HG02840 (cell line): Measurements from ENCODE around the gene UNC5CL.
A peak's percentile ranks its signal among the peaks of the same experiment; 100 is the strongest.
"Not testable (repeated sequence)": the region's sequence is repeated elsewhere in the genome, so short reads cannot be mapped to it uniquely, and the experiment has no call there.

ENCODE experiments used
- ATAC-seq: cut with Tn5 transposase; IDR thresholded peaks from one replicate; pipeline ENCODE4 v1.9.1; 2021; ENCODE audit warnings: mild to moderate bottlenecking, moderate library complexity, moderate number of reproducible peaks; ENCODE audit not compliant: unreplicated experiment, low FRiP score

Gene UNC5CL

DNA sequence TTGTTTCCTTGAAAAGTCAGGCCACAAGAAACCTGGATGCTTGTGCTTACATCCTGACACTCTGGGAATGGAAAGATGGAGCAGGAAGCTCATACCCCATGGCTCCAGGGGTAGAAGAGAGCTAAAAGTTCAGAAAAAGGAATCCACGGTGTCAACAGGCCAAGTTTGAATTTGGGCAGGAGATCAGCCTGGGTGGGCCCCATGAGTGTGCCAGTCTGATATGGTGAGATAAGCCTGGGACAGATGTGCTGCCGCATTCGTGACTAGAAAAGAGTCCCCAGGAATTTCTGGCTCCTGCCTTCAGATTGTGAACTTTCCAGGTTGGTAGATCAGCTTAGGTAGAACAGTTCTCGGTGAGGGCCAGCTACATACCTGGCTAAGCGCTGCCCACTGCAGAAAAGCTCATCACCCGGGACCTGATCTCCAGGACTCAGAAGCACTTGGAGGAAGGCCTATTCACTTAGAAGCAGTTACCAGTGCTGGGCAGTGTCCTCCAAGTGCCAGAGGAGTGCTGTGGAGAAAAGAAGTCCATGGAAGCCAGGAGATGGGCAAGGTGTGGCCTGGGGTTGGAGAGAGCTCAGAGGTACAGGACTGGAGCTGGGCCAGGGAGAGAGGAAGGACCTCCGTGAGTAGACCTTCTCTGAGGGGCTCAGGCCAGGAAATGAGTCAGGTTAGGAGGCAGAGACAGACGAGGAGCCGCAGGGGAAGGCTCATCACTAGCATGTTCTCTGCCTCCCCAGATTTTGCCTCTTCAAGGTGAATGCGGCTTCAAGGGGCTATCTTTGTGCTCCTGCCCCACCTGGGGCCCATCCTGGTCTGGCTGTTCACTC, 3.4 kb upstream of the UNC5CL start, which contains the start of gene TSPO2:
TSPO2 (plus strand) TSS at position 242 of the 830 bp plus-strand sequence; CDS start at position 761, 519 bp downstream.
- no peak for ATAC-seq

DNA sequence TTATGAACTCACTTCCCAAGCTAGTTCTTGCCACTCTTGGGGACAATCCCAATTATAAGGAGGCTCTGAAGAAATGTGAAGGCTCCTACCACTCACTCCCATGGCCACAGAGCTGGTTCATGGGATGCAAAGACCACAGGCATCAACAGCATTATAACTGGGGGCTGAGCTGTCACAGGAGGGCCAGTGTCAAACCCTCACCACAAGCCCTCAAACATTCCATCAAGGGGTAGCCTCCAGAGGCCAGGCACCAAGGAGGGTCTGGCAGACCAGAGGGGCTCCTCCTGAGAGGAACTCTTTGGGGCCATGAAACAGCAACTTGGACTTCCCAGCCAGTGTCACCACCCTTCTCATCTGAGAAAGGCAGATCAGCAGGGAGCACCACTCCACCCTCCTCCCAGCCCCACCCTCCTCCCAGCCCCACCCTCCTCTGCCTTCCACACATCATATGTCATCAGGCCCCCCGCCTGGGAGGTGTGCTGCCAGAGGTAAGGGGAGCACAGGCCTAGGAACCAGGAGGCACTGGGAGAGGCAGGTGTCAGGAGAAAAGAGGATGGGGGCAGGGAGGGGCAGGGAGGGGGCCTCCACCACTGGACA, 2.0 kb upstream of the UNC5CL start:
- no peak for ATAC-seq

DNA sequence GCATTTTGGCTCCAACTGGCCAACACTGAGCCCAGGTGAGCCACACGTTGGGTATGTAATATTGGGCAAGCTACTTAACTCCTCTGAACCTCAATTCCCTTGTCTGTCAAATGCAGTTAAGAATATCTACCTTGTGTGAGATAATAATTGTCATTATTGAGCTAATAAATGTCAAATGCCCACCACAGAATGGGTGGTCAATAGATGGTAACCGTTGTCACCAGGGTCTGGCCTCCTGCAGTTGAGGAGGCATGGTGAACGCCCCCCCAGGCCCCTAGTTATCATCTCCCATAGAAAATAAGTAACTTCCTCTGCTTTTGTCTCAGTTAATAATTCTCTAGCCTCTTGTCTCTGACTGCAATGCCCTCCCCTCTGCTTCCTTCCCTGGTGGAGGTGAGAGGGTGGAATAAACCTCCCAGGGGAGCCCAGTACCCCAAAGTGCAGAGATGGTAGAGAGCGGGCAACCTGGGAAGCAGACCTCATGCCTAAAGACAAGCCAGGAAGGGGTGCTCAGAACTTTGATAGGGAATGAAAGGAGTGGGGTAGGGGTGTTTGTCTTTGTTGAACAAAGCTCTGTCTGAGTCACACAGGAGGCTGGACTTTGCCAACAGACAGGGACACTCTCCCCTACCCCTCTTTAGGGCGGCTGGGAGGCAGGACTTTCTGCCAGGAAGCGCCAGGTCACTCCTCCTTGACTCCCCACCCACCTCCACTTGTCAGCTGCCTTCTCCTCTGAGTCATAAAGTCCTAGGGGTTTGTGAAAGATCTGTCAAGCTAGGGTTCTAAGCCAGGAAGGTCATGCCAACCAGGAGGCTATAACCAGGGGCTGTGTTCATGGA, 1.3 kb upstream of the UNC5CL start:
- no peak for ATAC-seq

DNA sequence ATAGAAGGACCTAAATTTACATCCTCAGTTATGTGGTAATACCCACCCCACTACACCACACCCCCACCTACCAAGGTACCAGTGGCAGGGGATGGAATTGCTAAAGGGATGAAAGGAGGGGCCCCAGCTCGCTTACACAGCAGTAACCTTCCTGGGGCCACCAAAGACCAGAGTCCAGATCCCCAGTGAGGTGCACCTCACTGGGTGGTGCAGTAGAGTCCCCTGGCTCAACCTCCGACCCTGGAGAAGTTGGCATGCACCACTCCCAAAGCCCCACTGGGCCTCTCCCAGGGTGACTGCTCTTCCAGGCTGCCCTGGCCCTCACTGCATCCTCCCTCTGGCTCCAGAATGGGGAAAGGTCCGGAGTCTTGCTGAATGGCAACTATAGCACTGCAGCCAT, 816 bp downstream of the UNC5CL start:
- ATAC-seq = no peak

DNA sequence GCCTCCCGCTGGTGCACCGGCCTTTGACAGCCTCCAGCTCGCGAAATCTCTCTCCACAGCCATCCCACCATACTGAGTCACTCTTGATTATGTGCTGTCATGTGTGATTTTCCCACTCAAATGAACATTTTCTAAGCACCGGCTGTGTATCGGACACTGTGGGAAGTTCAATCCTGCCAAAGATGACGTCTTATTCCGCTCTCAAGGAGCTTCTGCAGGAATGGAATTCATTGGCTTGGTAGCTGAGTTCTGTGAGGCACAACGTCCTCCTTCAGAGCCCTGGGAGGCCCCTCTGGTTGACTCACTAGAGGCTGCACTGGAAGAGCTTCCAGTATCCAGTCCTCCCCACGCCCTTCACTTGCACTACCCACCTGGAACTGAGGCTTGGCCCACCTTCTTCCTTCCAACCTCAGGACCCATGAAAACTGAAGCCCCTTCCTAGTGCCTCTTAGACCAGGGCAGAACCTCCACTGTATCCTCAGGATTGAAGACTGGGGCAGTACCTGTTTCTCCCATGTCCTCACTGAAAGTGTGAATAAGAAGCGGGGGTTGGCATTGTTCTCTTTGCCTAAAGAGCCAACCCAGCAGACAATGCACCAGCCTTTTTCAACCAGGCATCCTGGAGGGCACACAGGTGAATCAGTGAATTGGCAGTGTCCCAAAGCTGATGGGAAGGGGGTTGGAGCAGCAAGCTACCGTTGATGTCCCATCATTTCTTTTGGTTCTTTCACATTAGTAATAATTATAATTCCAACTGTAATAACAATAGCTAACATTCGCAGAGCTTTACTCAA, 1.7 kb downstream of the UNC5CL start:
- no peak for ATAC-seq

DNA sequence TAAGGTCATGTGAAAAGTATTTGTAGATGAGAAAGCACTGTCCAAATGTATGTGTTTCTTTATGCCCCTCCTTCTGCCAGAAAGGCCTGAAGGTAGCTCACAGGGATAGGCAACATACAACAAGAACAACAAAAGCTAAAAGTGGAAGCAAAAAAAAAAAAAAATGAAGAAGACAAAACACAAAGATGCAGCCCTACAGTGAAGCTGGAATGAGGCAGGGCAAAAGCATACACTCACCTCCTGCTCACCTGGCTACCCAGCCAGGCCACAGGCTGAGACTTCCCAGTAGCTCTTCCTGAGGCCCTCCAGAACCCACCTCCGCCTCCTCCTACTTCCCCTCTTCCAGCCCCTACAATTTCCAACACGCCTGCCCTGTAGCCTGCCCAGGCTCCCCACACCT, 2.4 kb downstream of the UNC5CL start:
- no peak for ATAC-seq

DNA sequence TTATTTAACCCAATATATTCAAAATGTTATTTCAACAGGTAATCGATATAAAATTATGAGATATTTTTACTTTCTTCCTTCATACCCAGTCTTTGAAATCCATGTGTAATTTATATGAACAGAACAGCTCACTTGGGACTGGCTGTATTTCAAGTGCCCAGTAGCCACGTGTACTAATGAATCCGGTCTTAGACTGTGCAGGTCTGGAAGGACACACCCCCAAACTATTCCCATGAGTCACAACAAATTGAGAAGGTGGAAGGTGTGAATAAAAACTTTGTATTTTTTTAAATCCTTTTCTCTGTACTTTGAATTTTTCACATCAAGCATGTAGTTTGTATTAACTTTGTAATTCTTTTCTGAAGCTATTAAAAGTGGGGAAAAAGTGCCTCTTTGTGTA, 2.8 kb downstream of the UNC5CL start:
- no peak for ATAC-seq

DNA sequence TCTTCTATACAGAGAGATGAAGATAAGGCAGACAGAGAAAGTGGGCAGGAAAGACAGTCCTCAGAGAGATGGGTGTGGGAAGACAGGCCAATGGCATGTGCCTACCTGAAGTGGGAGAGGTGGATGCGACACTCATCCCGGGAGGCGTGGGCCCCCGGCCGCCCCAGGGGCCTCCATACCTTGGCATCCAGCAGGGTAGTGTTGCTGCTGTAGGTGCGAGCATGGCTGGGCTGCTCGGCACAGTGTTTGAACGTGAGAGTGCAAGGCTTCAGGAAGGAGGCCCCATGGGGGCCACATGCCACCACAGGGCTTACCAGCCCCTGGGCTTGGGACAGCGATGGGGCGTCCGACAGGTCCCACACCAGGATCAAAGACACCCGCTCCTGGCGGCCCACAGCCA, 5.2 kb downstream of the UNC5CL start:
- no peak for ATAC-seq

DNA sequence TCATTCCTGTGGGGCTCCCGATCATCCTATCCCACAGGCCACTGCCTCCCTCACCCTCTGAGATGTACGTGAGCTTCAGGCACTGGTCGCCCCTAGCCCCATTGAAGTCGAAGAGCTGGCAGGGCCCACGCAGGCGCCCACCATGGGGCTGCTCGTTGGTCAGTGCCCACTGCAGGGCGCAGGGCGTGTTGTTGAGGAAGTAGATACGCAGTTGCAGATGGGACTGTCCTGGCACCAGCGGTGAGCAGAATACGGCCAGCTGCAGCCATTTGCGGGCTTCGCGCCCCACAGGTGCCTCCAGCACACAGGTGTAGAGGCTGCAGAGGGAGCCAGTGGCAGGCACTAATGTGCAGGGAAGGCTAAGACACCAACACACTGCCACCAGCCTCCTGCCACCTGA, 6.2 kb downstream of the UNC5CL start:
- no peak for ATAC-seq

DNA sequence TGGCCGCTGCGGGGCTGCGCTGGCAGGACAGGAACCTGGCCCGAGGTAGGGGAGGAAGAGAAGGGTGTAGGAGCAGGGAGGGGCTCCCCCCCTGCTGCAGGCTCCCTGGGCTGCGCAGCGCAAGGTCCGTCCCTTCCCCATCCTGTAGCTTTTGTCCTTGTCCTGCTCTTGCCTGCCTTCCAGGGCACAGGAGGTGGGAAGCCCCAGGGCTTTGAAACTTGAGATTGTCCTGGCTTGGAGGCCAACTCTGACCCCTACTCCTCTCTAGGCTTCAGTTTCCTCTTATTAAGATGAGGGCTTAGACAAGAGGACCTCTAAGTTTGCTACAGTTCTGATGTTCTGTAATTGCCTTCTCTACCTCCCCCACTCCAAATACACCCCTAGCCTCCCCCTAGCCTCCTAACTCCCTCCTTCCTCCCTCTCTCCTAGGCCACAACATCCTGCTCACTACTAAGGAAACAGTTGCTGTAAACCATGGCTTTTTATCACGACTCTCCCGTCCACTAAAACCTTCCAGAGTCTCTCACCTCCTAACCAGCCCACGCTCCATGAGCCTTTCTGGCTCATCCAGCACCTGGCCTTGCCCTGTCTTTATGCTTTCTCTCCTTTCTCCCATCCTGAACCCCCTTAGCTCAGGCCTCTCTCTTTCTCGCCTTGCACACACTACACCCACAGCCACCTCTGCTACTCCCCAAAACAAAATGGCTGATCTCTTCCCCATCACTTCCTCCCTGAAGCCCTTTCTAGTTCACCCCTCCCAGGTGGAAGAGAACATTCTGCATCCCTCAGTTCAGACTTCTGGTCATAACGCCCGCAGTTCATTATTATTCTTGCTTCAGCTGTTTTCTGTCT, 10.2 kb downstream of the UNC5CL start:
- ATAC-seq = peak; percentile 39

DNA sequence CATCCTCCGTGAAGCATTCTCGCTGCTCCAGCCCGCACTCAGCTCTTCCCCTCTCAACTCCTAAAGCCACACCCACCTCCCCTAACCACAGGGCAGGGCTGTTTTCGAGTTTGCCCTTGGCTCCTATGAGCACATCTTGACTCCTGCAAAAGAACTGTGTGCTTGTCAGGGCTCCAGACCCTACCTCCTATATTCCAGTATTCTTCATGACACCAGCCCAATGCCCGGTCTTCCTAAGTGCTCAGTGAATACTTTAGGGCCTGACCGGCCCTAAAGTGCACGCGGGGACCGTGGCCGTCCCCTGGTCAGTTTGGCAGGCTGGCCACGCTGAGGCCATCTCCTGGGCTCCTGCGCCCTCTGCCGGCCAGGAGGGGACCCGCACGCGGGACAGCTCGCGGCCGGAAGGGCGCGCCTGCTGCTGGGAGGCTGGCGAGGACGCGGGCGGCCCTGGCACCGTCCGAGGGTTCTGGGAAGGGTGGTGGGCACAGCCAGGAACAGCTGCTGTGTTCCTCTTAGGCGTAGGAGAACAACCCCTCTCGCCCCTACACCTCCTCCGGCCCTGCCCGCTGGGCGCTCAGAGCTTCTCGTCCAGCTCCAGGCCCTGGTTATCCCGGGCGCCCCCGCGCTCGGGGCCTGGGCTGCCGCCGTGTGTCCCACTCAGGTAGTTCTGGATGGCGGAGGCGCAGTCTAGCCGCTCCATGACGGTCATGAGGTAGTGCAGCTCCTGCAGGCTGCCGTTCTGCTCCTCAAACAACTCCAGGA, 11.0 kb downstream of the UNC5CL start:
- ATAC-seq = peak; percentile 83

DNA sequence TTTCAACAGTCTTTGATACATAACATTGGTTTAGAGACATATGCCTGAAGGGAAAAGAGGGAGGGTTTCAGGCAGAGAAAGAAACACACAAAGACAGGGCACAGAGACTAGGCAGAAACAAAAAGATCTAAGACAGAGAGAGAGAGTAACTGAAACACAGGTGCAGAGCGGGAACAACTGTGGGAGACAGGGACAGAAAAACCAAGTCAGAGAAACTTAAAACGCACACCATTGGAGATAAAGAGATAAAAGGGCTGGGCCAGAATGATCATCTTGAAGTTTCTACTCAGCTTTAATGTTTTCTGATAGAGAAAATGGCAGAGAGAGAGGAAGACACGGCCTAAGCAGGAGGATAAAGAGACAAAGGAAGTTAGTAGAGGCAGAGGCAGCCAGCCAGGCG, 11.8 kb downstream of the UNC5CL start:
- ATAC-seq = no peak

DNA sequence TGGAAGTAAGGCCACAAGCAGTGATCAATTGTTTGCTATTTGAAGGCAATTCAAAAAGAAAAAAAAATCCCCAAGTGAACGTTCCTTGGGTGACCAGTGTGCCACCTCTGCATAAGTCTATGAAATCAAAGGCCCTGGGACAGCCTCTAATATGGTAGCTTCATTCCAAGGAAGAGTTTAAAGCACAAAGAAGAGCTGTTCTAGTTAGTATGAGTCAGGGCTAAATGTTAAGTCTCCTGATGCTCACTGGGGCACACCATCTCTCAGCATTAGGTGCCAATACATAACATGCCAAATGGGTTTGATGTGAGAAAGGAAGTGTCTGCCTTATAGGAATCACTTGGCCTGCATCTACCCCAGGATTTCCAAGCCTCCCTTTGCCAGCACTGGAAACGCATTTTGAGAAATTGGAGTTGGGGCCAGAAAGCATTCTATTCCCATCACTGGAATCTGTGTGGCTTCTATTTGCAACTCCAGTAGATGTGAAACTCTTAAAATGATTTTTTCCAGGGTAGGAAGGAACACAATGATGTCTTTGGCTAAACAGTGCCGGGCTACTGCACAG, 13.0 kb downstream of the UNC5CL start:
- no peak for ATAC-seq

DNA sequence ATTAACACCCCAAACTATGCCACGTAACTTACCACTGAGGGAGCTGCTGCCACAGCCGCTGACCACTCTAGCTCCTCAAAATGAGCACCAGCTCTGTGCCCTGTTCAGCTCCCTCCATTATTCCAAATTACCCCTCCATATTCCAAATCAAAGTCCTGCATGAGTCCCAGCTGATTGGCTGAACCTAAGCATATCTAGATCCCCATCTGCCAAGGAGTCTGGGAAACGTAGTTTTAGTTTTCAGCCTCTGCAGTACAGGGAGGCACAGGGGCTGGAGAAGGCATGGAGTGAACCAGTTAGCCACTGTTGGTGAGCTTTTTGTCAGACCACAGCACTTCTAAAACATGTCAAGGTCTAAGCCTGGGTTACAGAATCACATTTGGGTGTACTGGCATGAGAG, 15.9 kb downstream of the UNC5CL start:
- ATAC-seq = no peak

DNA sequence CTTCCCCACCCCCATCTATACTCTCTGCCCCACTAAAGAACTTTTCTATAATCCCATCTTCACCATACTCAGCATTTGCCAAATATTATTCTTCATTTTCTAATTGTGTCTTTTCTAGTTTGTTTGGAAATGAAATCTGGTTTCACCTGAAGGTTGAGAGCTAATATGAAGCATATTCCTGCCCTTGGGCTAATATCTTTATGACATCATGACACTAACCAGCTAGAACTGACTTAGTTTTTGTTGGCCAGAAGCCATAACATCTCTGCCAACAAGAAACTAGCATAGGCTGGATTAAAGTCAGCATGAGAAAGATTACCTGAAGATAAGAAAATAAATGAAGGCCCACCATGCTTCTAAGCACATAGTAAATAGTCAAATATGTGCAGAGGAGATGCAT, 16.7 kb downstream of the UNC5CL start:
- no peak for ATAC-seq

DNA sequence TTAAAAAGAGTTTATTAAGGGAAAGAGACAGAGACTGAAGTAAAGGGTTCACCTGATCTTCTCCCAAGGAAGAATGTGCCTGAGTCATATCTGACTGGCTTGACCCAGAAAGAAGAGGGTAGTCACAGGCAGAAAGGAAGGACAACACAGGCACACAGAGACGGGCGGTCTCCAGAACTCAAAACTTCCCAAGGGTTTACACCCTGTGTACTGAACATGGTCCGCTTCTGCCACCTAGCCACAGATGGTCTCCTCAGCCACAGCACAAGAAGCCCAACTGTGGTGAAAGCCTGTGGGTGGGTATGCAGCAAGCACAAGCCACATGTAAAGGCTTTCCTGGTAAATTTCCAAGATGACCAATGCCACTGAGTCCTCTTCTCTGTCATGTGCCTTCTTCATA, 17.2 kb downstream of the UNC5CL start:
- ATAC-seq = no peak

DNA sequence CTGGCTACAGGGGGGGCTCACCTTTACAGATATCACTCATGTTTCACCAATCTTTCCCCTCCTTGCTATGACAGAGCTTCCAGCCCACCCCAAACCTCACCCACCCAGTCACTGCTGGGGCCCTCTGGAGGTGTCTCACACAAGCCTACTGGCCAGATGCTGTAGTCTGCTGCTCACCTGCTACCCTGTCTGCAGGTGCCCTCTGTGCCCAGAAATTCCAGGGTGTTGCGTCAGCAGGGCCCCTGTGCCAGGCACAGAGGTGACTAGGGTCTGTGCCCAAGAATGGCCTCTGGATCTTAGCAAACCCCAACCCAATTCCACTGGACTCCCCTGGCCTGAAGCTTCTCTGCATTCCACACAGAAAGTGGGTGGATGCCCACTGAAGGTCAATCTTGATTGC, 21.4 kb downstream of the UNC5CL start:
- ATAC-seq = no peak

DNA sequence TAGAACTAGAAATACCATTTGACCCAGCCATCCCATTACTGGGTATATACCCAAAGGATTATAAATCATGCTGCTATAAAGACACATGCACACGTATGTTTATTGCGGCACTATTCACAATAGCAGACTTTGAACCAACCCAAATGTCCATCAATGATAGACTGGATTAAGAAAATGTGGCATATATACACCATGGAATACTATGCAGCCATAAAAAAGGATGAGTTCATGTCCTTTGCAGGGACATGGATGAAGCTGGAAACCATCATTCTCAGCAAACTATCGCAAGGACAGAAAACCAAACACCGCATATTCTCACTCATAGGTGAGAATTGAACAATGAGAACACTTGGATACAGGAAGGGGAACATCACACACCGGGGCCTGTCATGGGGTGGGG, 23.2 kb downstream of the UNC5CL start:
- not testable (repeated sequence) for ATAC-seq

DNA sequence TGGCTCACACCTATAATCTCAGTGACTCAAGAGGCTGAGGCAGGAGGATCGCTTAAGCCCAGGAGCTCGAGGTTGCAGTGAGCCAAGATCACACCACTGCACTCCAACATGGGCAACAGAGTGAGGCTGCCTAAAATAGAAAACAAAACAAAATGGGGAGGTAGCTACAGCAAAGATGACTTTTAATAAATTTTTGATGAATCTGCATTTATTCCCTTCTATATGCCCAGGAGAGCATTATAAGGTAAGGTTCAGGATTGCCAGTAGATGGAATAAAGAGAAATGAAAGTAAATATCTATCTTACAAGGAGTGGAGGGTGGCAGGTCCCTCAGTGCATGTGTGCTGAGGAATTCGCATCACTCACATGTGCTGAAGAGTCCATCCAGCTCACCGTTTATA, 24.2 kb downstream of the UNC5CL start:
- ATAC-seq = no peak
